Measurements from ENCODE around the gene CEMP1.
"Not testable (repeated sequence)": the region's sequence is repeated elsewhere in the genome, so short reads cannot be mapped to it uniquely, and the experiment has no call there.

Gene CEMP1

DNA sequence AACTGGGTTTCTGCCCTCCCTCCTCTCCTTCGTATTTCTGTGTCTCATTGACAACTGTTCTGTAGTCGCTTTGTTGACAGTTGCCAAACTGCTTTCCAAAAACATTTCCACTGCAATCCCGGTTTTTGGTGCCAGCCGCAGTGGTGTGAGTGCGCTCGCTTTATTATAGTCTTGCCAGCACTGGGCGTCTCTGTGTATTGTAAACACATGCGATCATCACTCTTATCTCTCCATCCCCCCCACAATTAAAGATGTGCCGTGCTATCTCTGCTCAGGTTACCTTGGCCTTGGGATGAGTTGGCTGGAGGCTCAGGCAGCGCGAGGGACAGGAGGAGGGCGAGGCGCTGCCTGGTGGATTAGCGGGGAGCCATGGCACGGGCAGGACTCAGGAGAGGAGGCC lies 25.9 kb upstream of the CEMP1 start:
- H3K9me3 ChIP-seq (ENCODE audit: control insufficient read depth in 2 of 2, low read length in 2 of 2); H3K36me3 ChIP-seq (ENCODE audit: control insufficient read depth in 2 of 2, insufficient read depth in 2 of 2, low read length in 2 of 2); H3K9ac ChIP-seq (ENCODE audit: low read depth in 1 of 2, low read length in 2 of 2); H3K27me3 ChIP-seq (ENCODE audit: control insufficient read depth in 2 of 2, insufficient read depth in 2 of 2, low read length in 2 of 2); H3K4me1 ChIP-seq (ENCODE audit: control insufficient read depth in 2 of 2, insufficient read depth in 2 of 2, low read length in 2 of 2); H3K27ac ChIP-seq (ENCODE audit: low read depth in 2 of 2, low read length in 2 of 2); H3K4me3 ChIP-seq (ENCODE audit: low read length in 2 of 2): not testable (repeated sequence)

DNA sequence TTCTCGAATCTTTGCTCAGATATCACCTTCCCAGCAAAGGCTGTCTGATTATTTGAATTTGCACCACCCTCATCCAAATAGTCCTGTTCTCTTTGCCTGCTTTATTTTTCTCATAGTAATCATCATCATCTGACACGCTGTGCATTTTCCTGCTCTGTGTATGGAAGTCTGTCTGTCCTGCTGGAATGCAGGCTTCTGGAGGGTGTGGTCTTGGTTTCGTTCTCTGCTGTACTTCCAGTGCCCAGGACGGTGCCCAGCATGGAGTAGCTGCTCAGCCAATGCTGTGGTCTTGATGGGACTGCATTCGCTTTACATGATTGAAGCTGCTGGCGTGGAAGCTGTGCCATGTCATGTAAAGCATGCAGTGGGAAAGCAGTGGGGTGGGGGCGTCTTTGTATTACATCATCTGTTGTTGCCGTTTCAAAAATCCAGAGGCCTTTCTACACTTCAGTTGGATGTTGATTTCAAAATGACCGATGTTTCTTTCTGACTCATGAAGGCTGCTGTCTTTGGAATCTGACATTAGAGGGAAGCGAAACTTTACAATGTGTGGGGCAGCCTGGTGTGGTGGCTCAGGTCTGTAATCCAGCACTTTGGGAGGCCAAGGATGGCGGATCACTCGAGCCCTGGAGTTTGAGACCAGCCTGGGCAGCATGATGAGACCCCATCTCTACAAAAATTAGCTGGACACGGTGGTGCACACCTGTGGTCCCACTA lies 23.7 kb upstream of the CEMP1 start:
- H3K36me3 ChIP-seq (ENCODE audit: control insufficient read depth in 2 of 2, insufficient read depth in 2 of 2, low read length in 2 of 2); H3K27ac ChIP-seq (ENCODE audit: low read depth in 2 of 2, low read length in 2 of 2); H3K9me3 ChIP-seq (ENCODE audit: control insufficient read depth in 2 of 2, low read length in 2 of 2); H3K27me3 ChIP-seq (ENCODE audit: control insufficient read depth in 2 of 2, insufficient read depth in 2 of 2, low read length in 2 of 2); H3K9ac ChIP-seq (ENCODE audit: low read depth in 1 of 2, low read length in 2 of 2); H3K4me1 ChIP-seq (ENCODE audit: control insufficient read depth in 2 of 2, insufficient read depth in 2 of 2, low read length in 2 of 2); H3K4me3 ChIP-seq (ENCODE audit: low read length in 2 of 2): not testable (repeated sequence)

DNA sequence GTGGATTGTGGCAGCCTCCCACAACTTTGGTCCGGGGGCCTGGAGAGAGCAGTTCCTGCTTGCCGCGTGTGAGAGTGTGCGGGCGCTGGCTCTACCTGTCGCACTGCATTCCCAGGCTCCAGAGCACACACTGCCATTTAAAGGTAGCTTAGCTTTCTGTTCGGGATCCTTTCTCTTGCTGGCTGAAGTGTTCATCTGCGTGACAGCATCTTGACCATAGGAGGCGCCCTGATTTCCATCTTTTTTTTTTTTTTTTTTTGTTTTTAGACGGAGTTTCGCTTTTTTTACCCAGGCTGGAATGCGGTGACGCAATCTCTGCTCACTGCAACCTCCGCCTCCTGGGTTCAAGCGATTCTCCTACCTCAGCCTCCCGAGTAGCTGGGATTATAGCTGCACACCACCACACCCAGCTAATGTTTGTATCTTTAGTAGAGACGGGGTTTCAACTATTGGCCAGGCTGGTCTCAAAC lies 20.2 kb upstream of the CEMP1 start:
- not testable (repeated sequence) for H3K9me3 ChIP-seq (ENCODE audit: control insufficient read depth in 2 of 2, low read length in 2 of 2); H3K27me3 ChIP-seq (ENCODE audit: control insufficient read depth in 2 of 2, insufficient read depth in 2 of 2, low read length in 2 of 2); H3K4me3 ChIP-seq (ENCODE audit: low read length in 2 of 2); H3K27ac ChIP-seq (ENCODE audit: low read depth in 2 of 2, low read length in 2 of 2); H3K36me3 ChIP-seq (ENCODE audit: control insufficient read depth in 2 of 2, insufficient read depth in 2 of 2, low read length in 2 of 2); H3K4me1 ChIP-seq (ENCODE audit: control insufficient read depth in 2 of 2, insufficient read depth in 2 of 2, low read length in 2 of 2)
- peak overlapping the region in 1 of 2 donors; percentile 26 for H3K9ac ChIP-seq (ENCODE audit: low read depth in 1 of 2, low read length in 2 of 2)

DNA sequence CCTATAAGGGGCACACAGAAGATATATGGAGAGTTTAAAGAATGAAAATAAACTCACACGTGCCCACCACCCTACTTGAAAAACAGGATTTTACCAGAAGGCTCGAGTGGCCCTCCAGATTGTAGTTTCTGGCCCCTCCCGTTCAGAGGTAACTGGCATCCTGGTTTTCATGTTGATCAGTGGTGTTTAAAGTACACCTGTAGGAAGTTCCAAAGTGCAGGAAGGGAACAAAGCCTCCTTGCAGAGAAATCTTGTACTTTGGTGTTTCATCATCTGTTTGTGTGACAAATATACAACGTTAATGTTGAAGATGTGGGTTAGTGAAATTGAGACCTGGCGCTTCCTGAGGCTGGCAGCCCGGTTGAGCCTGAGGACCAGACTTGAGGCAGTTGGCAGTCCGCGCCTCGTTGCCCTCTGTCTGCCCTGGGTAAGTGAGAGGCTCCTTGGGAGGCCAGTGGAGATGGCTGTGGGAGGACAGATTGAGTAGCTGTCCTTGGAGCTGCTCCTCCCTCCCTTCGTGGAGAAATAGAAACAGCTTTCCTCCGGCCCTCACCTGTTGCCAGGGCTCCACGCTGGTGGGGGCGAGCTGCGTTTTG lies 19.2 kb upstream of the CEMP1 start:
- H3K9ac ChIP-seq (ENCODE audit: low read depth in 1 of 2, low read length in 2 of 2); H3K4me1 ChIP-seq (ENCODE audit: control insufficient read depth in 2 of 2, insufficient read depth in 2 of 2, low read length in 2 of 2); H3K36me3 ChIP-seq (ENCODE audit: control insufficient read depth in 2 of 2, insufficient read depth in 2 of 2, low read length in 2 of 2): not testable (repeated sequence)

DNA sequence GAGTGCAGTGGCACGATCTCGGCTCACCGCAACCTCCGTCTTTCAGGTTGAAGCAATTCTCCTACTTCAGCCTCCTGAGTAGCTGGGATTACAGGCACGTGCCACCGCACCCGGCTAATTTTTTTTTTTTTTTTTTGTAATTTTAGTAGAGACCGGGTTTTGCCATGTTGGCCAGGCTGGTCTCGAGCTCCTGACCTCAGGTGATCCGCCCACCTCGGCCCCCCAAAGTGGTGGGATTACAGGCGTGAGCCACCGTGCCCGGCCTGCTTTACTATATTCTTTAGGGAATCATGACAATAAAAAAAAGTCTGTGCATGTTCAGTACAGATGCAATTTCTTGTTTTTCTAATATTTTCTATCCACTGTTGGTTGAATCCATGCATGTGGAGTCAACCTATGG lies 12.6 kb upstream of the CEMP1 start:
- H3K9ac ChIP-seq (ENCODE audit: low read depth in 1 of 2, low read length in 2 of 2); H3K36me3 ChIP-seq (ENCODE audit: control insufficient read depth in 2 of 2, insufficient read depth in 2 of 2, low read length in 2 of 2); H3K9me3 ChIP-seq (ENCODE audit: control insufficient read depth in 2 of 2, low read length in 2 of 2); H3K27ac ChIP-seq (ENCODE audit: low read depth in 2 of 2, low read length in 2 of 2); H3K4me3 ChIP-seq (ENCODE audit: low read length in 2 of 2); H3K27me3 ChIP-seq (ENCODE audit: control insufficient read depth in 2 of 2, insufficient read depth in 2 of 2, low read length in 2 of 2): not testable (repeated sequence)
- peaks cover 11 to 22% of the 10 kb centered on the region in 2 donors for H3K4me1 ChIP-seq (ENCODE audit: control insufficient read depth in 2 of 2, insufficient read depth in 2 of 2, low read length in 2 of 2)

More for the DNA sequence above, 19.2 kb upstream of the CEMP1 start:
- H3K27ac ChIP-seq (ENCODE audit: low read depth in 2 of 2, low read length in 2 of 2); H3K9me3 ChIP-seq (ENCODE audit: control insufficient read depth in 2 of 2, low read length in 2 of 2); H3K27me3 ChIP-seq (ENCODE audit: control insufficient read depth in 2 of 2, insufficient read depth in 2 of 2, low read length in 2 of 2); H3K4me3 ChIP-seq (ENCODE audit: low read length in 2 of 2): not testable (repeated sequence)

DNA sequence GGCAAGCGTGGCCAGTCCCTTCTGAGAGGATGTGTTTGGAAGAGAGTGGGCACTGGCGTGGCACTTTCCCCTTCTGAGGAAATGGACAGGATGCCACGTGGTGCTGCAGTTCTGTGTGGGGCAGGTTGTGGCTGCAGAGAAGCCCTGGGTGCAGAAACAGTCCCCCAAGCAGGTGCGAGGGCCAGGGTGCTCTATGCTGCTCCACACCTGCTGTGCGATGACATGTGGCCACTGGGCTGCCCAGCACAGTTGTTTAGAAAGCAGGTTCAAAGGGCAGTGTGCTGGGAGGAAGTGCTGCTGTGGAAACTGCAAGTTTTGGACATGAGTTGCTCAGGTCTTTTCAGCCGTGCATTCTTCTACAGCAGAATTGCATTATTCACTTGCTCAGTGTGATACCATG lies 10.2 kb upstream of the CEMP1 start:
- H3K9me3 ChIP-seq (ENCODE audit: control insufficient read depth in 2 of 2, low read length in 2 of 2); H3K27ac ChIP-seq (ENCODE audit: low read depth in 2 of 2, low read length in 2 of 2); H3K9ac ChIP-seq (ENCODE audit: low read depth in 1 of 2, low read length in 2 of 2); H3K4me3 ChIP-seq (ENCODE audit: low read length in 2 of 2); H3K36me3 ChIP-seq (ENCODE audit: control insufficient read depth in 2 of 2, insufficient read depth in 2 of 2, low read length in 2 of 2); H3K27me3 ChIP-seq (ENCODE audit: control insufficient read depth in 2 of 2, insufficient read depth in 2 of 2, low read length in 2 of 2): not testable (repeated sequence)
- H3K4me1 ChIP-seq (ENCODE audit: control insufficient read depth in 2 of 2, insufficient read depth in 2 of 2, low read length in 2 of 2): peaks cover 19 to 25% of the 10 kb centered on the region in 2 donors

DNA sequence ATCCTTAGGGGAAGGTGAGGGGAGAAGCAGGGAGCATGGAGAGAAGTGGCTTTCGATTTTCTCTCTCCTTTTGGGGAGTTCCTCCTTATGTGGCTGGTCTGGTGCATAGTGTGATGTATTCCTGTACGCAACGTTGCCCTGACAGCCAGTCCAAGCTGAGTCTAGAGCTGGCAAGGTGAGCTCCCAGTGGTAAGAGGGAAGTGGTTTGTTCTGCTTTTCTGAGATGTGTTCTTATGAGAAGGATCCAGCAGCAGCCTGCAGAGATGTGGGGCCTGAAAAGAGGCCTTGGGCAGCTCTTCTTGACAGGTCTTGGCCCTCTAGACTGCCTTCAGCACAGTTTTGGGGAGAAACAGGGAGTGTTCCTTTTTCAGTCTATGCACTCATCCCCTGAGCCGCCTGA lies 9.7 kb upstream of the CEMP1 start:
- H3K27ac ChIP-seq (ENCODE audit: low read depth in 2 of 2, low read length in 2 of 2); H3K9ac ChIP-seq (ENCODE audit: low read depth in 1 of 2, low read length in 2 of 2); H3K36me3 ChIP-seq (ENCODE audit: control insufficient read depth in 2 of 2, insufficient read depth in 2 of 2, low read length in 2 of 2); H3K4me3 ChIP-seq (ENCODE audit: low read length in 2 of 2); H3K9me3 ChIP-seq (ENCODE audit: control insufficient read depth in 2 of 2, low read length in 2 of 2); H3K27me3 ChIP-seq (ENCODE audit: control insufficient read depth in 2 of 2, insufficient read depth in 2 of 2, low read length in 2 of 2): not testable (repeated sequence)
- H3K4me1 ChIP-seq (ENCODE audit: control insufficient read depth in 2 of 2, insufficient read depth in 2 of 2, low read length in 2 of 2): peaks cover 24 to 30% of the 10 kb centered on the region in 2 donors

DNA sequence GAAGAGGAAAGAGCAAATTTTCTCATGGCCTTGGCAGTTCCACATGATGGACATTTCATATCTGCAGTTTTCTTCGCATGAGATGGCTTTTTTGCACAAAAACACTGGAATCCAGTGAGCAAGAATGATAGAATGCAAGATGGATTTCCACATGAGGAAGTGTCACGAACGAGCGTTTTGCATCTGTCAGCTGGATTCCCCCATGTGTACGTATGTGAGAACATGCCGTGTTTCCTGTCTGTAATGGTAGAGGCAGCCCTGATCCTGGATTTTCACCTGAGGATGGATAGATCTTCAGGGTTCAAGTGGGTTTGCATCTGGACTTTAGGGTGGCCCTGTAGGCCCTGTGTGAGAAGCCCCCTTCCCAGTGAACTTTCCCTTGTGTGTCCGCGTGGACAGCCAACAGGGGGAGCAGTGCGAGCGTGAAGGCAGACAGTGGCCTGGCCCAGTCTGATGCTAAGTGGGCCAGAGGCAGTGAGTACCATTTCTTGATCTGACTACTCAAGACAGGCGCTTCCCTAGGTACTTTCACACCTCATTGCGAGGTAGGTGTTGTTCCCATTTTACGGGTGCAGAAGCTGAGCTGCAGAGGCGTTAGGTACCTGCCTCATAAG lies 8.7 kb upstream of the CEMP1 start:
- not testable (repeated sequence) for H3K9me3 ChIP-seq (ENCODE audit: control insufficient read depth in 2 of 2, low read length in 2 of 2); H3K9ac ChIP-seq (ENCODE audit: low read depth in 1 of 2, low read length in 2 of 2); H3K27ac ChIP-seq (ENCODE audit: low read depth in 2 of 2, low read length in 2 of 2); H3K27me3 ChIP-seq (ENCODE audit: control insufficient read depth in 2 of 2, insufficient read depth in 2 of 2, low read length in 2 of 2); H3K36me3 ChIP-seq (ENCODE audit: control insufficient read depth in 2 of 2, insufficient read depth in 2 of 2, low read length in 2 of 2); H3K4me3 ChIP-seq (ENCODE audit: low read length in 2 of 2)
- peaks cover 24 to 30% of the 10 kb centered on the region in 2 donors for H3K4me1 ChIP-seq (ENCODE audit: control insufficient read depth in 2 of 2, insufficient read depth in 2 of 2, low read length in 2 of 2)

DNA sequence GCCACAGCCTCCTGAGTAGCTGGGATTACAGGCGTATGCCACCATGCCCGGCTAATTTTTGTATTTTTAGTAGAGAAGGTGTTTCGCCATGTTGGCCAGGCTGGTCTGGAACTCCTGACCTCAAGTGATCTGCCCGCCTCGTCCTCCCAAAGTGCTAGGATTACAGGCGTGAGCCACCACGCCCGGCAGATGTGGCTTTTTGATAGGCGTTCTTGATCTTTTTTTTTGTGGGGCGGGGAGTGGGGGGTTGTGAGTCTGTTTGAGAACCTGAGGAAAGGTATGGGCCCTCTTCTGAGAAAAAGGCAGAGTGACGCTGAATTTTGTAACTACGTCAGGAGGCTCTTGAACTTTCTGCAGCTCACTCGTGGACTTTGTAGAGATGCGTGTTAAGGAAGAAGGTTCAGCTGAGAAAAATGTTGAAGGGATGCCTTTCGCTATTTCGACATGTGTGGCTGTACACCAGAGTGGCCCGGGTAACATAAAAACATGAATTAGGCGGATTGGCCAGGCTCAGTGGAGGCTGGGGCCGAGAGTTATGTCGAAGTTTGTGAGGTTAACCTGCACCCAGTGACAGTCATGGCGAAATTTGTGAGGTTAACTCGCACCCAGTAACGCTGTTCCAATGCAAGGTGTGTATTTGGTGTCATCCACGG lies 8.1 kb upstream of the CEMP1 start:
- H3K4me3 ChIP-seq (ENCODE audit: low read length in 2 of 2): peak overlapping the region in 1 of 2 donors; percentile 67
- not testable (repeated sequence) for H3K27ac ChIP-seq (ENCODE audit: low read depth in 2 of 2, low read length in 2 of 2); H3K9ac ChIP-seq (ENCODE audit: low read depth in 1 of 2, low read length in 2 of 2); H3K27me3 ChIP-seq (ENCODE audit: control insufficient read depth in 2 of 2, insufficient read depth in 2 of 2, low read length in 2 of 2); H3K9me3 ChIP-seq (ENCODE audit: control insufficient read depth in 2 of 2, low read length in 2 of 2); H3K36me3 ChIP-seq (ENCODE audit: control insufficient read depth in 2 of 2, insufficient read depth in 2 of 2, low read length in 2 of 2)
- H3K4me1 ChIP-seq (ENCODE audit: control insufficient read depth in 2 of 2, insufficient read depth in 2 of 2, low read length in 2 of 2): peaks cover 24 to 30% of the 10 kb centered on the region in 2 donors
